GM18520 (cell line): ENCODE data around the gene CPAMD8.

Experiments used
- ATAC-seq: cut with Tn5 transposase; IDR thresholded peaks from one replicate; pipeline ENCODE4 v1.9.1; 2021; ENCODE audit not compliant: unreplicated experiment

CPAMD8 gene

DNA sequence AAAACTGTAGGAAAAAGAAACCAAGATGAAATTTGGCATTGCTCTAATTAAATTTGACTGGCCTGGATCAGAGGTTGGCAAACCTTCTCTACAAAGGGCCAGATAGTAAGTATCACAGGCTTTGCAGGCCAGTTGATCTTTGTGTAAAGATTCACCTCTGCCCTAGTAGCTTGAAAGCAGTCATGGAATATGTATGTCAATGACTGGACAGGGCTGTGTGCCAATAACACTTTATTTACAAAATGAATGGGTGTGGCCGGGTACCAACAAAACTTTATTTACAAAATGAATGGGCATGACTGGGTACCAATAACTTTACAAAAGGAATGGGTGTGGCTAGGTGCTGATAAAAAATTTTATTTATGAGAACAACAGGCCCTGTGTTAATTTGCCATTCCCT, 177.4 kb downstream of the CPAMD8 start:
- no peak for ATAC-seq

DNA sequence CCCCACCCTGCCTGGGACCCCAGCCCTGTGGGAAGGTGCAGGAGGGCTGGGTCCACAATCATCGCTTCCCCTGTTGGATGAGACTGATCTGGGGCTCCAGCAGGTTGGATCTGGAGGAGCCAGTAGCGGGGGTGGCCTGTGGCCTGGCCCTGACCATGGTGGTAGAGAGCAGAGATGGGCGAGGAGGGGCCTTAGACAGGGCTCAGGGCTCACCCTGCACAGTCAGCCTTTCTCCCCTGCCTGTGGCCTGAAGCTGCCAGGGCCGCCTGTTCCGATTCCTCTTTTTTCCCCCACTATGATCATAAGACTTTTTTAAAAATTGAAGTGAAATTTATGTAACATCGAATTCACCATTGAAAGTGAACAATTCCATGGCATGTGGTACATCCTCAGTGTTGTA, 179.2 kb downstream of the CPAMD8 start:
- ATAC-seq, result no peak

DNA sequence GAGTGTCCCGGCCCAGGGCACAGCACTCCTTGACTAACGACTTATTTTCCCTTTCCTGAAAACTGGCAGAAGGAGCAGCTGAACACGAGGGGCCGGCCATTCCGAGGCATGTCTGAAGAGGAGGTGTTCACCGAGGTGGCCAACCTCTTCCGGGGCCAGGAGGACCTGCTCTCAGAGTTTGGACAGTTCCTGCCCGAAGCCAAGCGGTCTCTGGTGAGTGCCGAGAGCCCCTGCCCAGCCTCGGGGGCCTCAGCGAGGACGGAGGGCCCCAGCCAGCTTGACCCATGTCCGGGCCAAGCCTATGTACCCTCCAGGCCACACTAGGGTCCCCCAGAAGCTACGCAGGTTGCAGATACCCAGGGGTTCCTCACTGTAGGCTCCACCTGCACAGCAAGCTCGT, 179.7 kb downstream of the CPAMD8 start:
- ATAC-seq, result no peak
